Common myeloid progenitor, CD34-positive (primary cell): ENCODE results near the gene CPLX3.
A peak's percentile ranks its signal among the peaks of the same experiment; 100 is the strongest.

Experiments used
- CTCF ChIA-PET: fragments of 350-600 bp; sonication (Branson Sonifier 250); formaldehyde crosslinking; loops from one replicate; lab custom pipeline; 2021; ENCODE audit warnings: antibody characterized with exemption; lab: Charles Lee
- POLR2A ChIA-PET: fragments of 350-600 bp; sonication (Branson Sonifier 250); formaldehyde crosslinking; loops from one replicate; lab custom pipeline; 2021; ENCODE audit warnings: antibody characterized with exemption; lab: Charles Lee
- DNase-seq, 3 donors: peaks; one replicate each; pipeline versions ENCODE4 v3.0.0 to v3.0.0-alpha.2; 2013
- H3K27ac ChIP-seq, 2 experiments: 1 replicate in 1 of 2; 2 replicates in 1 of 2; pipeline ENCODE4 v1.7.0; 2013; ENCODE audit warnings: inconsistent platforms in 2 of 2, low read length in 2 of 2, mild to moderate bottlenecking in 2 of 2, low read depth in 1 of 2, moderate library complexity in 1 of 2; ENCODE audit not compliant: severe bottlenecking in 2 of 2, insufficient read depth in 1 of 2, poor library complexity in 1 of 2
- H3K27me3 ChIP-seq, 5 experiments: replicated peaks in 2 of 5; 1 replicate in 3 of 5; 2 replicates in 2 of 5; pipeline versions ENCODE4 v1.6.1 to v1.7.0; 2013; ENCODE audit warnings: low read length in 4 of 5, mild to moderate bottlenecking in 2 of 5, moderate library complexity in 2 of 5, inconsistent platforms in 1 of 5; ENCODE audit not compliant: insufficient read depth in 5 of 5, control insufficient read depth in 4 of 5
- H3K36me3 ChIP-seq, 4 experiments: 1 replicate in 2 of 4; 2 replicates in 2 of 4; pipeline versions ENCODE4 v1.6.1 to v1.7.0; 2013; ENCODE audit warnings: low read length in 3 of 4, control low read depth in 1 of 4, mild to moderate bottlenecking in 1 of 4; ENCODE audit not compliant: control insufficient read depth in 4 of 4, insufficient read depth in 4 of 4
- H3K4me1 ChIP-seq, 4 experiments: 1 replicate in 3 of 4; 2 replicates in 1 of 4; pipeline versions ENCODE4 v1.6.1 to v1.7.1; 2013; ENCODE audit warnings: low read length in 3 of 4, mild to moderate bottlenecking in 3 of 4, control low read depth in 1 of 4, inconsistent platforms in 1 of 4, moderate library complexity in 1 of 4; ENCODE audit not compliant: control insufficient read depth in 4 of 4, insufficient read depth in 4 of 4; ENCODE audit errors: control extremely low read depth in 1 of 4
- H3K4me3 ChIP-seq, 7 experiments: 1 replicate in 4 of 7; 2 replicates in 3 of 7; pipeline versions ENCODE4 v1.5.1 to v1.7.0; 2013; ENCODE audit warnings: mild to moderate bottlenecking in 7 of 7, low read length in 6 of 7, moderate library complexity in 6 of 7, inconsistent platforms in 2 of 7, low read depth in 2 of 7, control low read depth in 1 of 7; ENCODE audit not compliant: insufficient read depth in 4 of 7, control insufficient read depth in 1 of 7; ENCODE audit errors: extremely low read depth in 1 of 7
- H3K9me3 ChIP-seq, 5 experiments: 1 replicate in 4 of 5; 2 replicates in 1 of 5; pipeline versions ENCODE4 v1.6.1 to v1.7.1; 2013; ENCODE audit warnings: low read length in 4 of 5, mild to moderate bottlenecking in 2 of 5, inconsistent platforms in 1 of 5, low read depth in 1 of 5, moderate library complexity in 1 of 5; ENCODE audit not compliant: control insufficient read depth in 4 of 5, insufficient read depth in 2 of 5; ENCODE audit errors: control extremely low read depth in 1 of 5
- whole genome bisulfite sequencing: methylation state at CpG from one replicate; pipeline ENCODE4 v1.1.5; 2013; ENCODE audit not compliant: insufficient coverage; 5-methylcytosine and 5-hydroxymethylcytosine counted together

CPLX3 gene

DNA sequence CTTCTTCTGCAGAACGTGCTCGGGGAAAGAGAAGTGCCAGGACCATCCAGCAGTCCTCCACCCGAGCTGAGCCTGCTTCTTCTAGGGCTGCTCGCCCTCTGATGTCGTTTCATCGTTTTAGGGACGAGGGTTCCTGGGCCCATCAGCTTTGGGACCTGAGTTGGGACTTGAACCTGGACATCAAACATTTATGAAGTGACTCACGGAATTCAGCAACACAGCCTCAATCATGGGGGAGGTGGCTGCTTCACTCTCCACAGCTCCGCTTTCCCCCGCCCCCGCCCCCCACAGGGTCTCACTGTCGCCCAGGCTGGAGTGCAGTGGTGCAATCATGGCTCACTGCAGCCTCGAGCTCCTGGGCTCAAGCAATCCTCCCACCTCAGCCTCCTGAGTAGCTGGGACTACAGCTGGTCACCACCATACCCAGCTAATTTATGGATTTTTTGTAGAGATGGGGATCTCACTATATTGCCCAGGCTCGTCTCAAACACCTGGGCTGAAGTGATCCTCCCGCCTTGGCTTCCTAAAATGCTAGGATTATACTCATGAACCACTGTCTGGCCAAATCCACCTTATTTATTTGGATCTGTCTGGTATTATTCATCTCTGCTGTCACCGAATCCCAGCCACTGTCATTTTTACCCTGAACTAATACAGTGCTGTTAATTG lies 47.5 kb downstream of the CPLX3 start:
- Histone ChIP-seq H3K27ac (peak overlapping the region in 1 of 2 experiments; percentile 98), H3K27me3 (no peaks in the 10 kb centered on the region), H3K9me3 (no peaks in the 10 kb centered on the region), H3K4me3 (peak overlapping the region in 6 of 7 experiments; percentile 83 to 97 (median 88)), H3K4me1 (peaks cover 18 to 47% (median 44%) of the 10 kb centered on the region in 4 experiments), H3K36me3 (no peaks in the 10 kb centered on the region)
- 30% methylated on average over 11 of the region's 16 CpGs for WGBS
- ChIA-PET CTCF (interaction anchor here (1.0 to 3.3 kb wide), 3 partner anchors 10 to 28 kb away, joined by 4 to 22 read pairs (median 12); no protein-coding TSS in a partner anchor), POLR2A (interaction anchor here (0.9 to 1.8 kb wide), 2 partner anchors 15 to 16 kb away, joined by 3 to 4 read pairs; partner anchors contain the start of gene MPI)
- peak in 2 of 3 donors; percentile 41 to 50 for DNase-seq

DNA sequence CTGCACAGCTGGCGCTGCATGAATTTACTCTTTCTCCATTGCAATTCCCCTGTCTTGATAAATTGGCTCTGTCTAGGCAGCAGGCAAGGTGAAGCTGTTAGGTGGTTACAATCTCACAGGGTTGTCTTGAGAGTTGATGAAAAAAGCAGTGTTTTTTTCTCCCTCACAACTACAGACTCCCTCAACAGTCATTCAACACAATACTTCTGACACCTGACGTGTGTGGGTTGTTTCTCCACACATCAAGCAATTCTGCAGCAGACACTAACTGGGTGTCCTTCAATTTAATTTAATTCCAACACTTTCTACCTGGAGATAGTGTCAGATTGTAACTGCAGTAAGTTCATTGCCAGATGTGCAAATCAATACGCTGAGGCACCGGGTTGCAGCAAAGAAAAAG lies 51.8 kb downstream of the CPLX3 start:
- ChIA-PET CTCF (no interaction called here), POLR2A (interaction anchor here (0.6 kb wide), 1 partner anchor 192 kb away, joined by 4 read pairs; no protein-coding TSS in a partner anchor)
- no peak for DNase-seq
- Histone ChIP-seq H3K4me3 (no peak overlapping the region), H3K27ac (no peak overlapping the region), H3K9me3 (peaks cover 0 to 9% (median 5%) of the 10 kb centered on the region in 5 experiments), H3K27me3 (no peaks in the 10 kb centered on the region), H3K4me1 (peaks cover 0 to 9% (median 6%) of the 10 kb centered on the region in 4 experiments), H3K36me3 (no peaks in the 10 kb centered on the region)
- 100% methylated on average over 1 of the region's 4 CpGs for WGBS
